Spinal cord (tissue), 10 donors: ENCODE results near the gene OGA. TPM values are rescaled to one million over a fixed set of nuclear protein-coding genes. Genes with fewer than 3 reads are reported as not detected.

ENCODE experiments used
- DNase-seq, 6 donors: peaks; one replicate each; pipeline versions ENCODE4 v3.0.0 to v3.0.0-alpha.2; 2013 to 2015; ENCODE audit warnings: low spot score in 6 of 6, low read depth in 4 of 6
- H3K27ac ChIP-seq: one replicate; pipeline ENCODE4 v1.5.1; 2013; ENCODE audit warnings: low read depth, low read length, control low read depth
- H3K27me3 ChIP-seq: one replicate; pipeline ENCODE4 v1.6.1; 2013; ENCODE audit warnings: low read length; ENCODE audit not compliant: control insufficient read depth, insufficient read depth
- H3K36me3 ChIP-seq: one replicate; pipeline ENCODE4 v1.6.1; 2013; ENCODE audit warnings: low read length; ENCODE audit not compliant: control insufficient read depth, insufficient read depth
- H3K4me1 ChIP-seq: one replicate; pipeline ENCODE4 v1.6.1; 2013; ENCODE audit warnings: low read length; ENCODE audit not compliant: control insufficient read depth, insufficient read depth
- H3K4me3 ChIP-seq: one replicate; pipeline ENCODE4 v1.5.1; 2013; ENCODE audit warnings: low read depth, low read length, control low read depth
- H3K9me3 ChIP-seq: one replicate; pipeline ENCODE4 v1.6.1; 2013; ENCODE audit warnings: low read length; ENCODE audit not compliant: control insufficient read depth, insufficient read depth
- WGBS: methylation state at CpG from one replicate; pipeline ENCODE4 v1.1.5; 2013; ENCODE audit warnings: missing lambda C conversion rate; ENCODE audit not compliant: insufficient coverage; 5-methylcytosine and 5-hydroxymethylcytosine counted together
- long read RNA-seq, 4 donors: transcript quantifications; one replicate each; lab custom pipeline, GENCODE V29; 2026
- polyA plus RNA-seq, 2 donors: library from polyadenylated mRNA; unstranded; fragments of 120-200 nt; gene quantifications; one replicate each; pipeline ENCODE4 v1.2.1, GENCODE V29; 2013; ENCODE audit not compliant: insufficient read length in 2 of 2
- total RNA-seq, 2 donors: library from RNA; depleted of rRNA in 1 of 2; stranded (reverse); fragments of 120-200 nt in 1 of 2; fragments of >200 nt in 1 of 2; gene quantifications; one replicate each; pipeline versions ENCODE4 v1.2.3 to v1.2.4, GENCODE V29; 2013 to 2014
- donor health status: healthy.

The OGA gene
- total RNA-seq (100 to 1,000 TPM; 173 to 267 TPM), polyA plus RNA-seq (100 to 1,000 TPM; 173 to 218 TPM)
- long read RNA-seq, donor 1, full-length matches to known transcripts, result 20 of 38 reads
- long read RNA-seq, donor 1, partial matches to known transcripts, result 18 of 38 reads
- long read RNA-seq, donor 1, other reads (novel, unspliced or antisense), result 0 of 38 reads
- long read RNA-seq, donor 2, full-length matches to known transcripts, result 3 of 3 reads
- long read RNA-seq, donor 2, partial matches to known transcripts, result 0 of 3 reads
- long read RNA-seq, donor 2, other reads (novel, unspliced or antisense), result 0 of 3 reads
- long read RNA-seq, donor 3, full-length matches to known transcripts, result 3 of 9 reads
- long read RNA-seq, donor 3, partial matches to known transcripts, result 6 of 9 reads
- long read RNA-seq, donor 3, other reads (novel, unspliced or antisense), result 0 of 9 reads
- long read RNA-seq, donor 4, full-length matches to known transcripts, result 10 of 29 reads
- long read RNA-seq, donor 4, partial matches to known transcripts, result 19 of 29 reads
- long read RNA-seq, donor 4, other reads (novel, unspliced or antisense), result 0 of 29 reads

DNA sequence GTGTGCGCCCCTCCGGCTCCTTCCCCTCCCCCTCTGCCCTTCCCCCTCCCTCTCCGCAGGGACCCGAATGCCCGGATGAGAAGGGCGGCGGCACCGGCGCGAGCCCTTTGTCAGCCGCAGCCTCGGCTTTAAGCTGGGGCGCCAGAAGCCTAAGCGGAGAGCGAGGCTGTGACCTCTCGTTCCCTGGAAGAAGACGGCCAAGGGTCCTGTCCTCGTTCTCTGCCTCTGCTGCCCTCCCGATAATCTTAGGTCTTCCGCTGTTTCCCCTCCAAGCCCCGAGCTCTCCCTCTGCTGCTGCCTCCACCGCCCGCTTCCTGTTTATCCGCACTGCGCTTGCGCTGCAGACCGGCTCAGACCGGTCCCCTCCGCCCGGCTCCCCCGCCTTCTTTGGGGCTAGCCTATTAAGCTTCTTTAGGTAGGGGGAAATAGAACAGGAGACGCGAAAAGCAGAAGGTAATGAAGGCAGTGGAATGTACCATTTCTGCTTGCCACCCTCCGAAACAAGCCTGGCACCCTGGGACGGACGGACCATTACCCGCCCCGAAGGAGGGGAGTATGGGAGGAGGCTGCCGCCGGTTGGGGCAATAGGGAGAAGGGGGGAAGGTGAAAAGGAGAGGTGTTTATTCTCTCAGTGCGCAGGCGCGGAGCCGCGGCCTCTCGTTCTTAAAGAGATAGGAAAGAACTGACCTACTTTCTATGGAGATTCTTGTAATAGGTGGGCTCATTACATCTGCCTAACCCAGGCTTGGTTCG, at the start of gene OGA:
OGA (minus strand) TSS at position 326 of the 753 bp plus-strand sequence. CDS start 422 bp downstream, outside the sequence.
- DNase-seq, result peak; percentile 95 to 100 (median 97)
- no peaks in the 10 kb centered on the region for H3K9me3 ChIP-seq
- WGBS, result 0% methylated on average over 40 of the region's 47 CpGs
- H3K27me3 ChIP-seq, result no peaks in the 10 kb centered on the region
- H3K36me3 ChIP-seq, result peaks cover under 1% of the 10 kb centered on the region
- H3K4me3 ChIP-seq, result peak within 1 kb of the TSS; percentile 93
- peak within 1 kb of the TSS; percentile 94 for H3K27ac ChIP-seq
- H3K4me1 ChIP-seq, result peaks cover 29% of the 10 kb centered on the region

- DNase-seq, result no peak
- H3K36me3 ChIP-seq, result no peaks in the 10 kb centered on the region
- H3K4me1 ChIP-seq, result no peaks in the 10 kb centered on the region
- no CpG with 5 or more reads among the region's 1 CpG for WGBS
- H3K27ac ChIP-seq, result no peak overlapping the region
- H3K9me3 ChIP-seq, result no peaks in the 10 kb centered on the region
- H3K27me3 ChIP-seq, result no peaks in the 10 kb centered on the region
- no peak overlapping the region for H3K4me3 ChIP-seq
These were observed 49.7 kb upstream of the OGA start for GRCh38 chr10:101867931-101868330.

DNA sequence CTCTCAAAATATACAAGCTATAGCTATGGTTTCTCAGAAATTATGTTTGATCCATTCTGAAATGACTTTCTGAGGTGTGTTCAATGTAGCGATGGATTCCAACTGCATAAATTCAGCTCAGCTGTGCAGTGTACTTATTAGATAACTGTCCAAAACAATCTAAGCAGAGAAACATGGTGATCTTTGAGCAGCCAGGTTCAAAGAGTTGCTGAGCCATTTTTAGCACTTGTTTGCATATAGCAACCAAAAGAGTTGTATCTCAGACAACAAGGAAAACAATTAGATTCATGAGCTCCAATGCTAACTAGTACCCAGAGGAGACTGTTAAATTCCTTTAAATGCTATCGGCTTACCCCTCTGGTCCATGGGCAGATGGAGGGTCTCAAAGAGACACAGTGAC, 41.3 kb upstream of the OGA start:
- no peaks in the 10 kb centered on the region for H3K36me3 ChIP-seq
- no peaks in the 10 kb centered on the region for H3K9me3 ChIP-seq

GRCh38 chr10:101858723-101859500, 40.7 kb upstream of the OGA start:
- 100% methylated on average over 1 of the region's 3 CpGs for WGBS
- DNase-seq, result no peak
- H3K9me3 ChIP-seq, result no peaks in the 10 kb centered on the region
- no peaks in the 10 kb centered on the region for H3K27me3 ChIP-seq
- H3K4me1 ChIP-seq, result no peaks in the 10 kb centered on the region
- no peaks in the 10 kb centered on the region for H3K36me3 ChIP-seq
- H3K4me3 ChIP-seq, result no peak overlapping the region
- H3K27ac ChIP-seq, result no peak overlapping the region

More for the DNA sequence above, 41.3 kb upstream of the OGA start:
- Histone ChIP-seq H3K4me3 (no peak overlapping the region), H3K27me3 (no peaks in the 10 kb centered on the region), H3K27ac (no peak overlapping the region), H3K4me1 (no peaks in the 10 kb centered on the region)
- no peak for DNase-seq
- no CpG with 5 or more reads among the region's 2 CpGs for WGBS

DNA sequence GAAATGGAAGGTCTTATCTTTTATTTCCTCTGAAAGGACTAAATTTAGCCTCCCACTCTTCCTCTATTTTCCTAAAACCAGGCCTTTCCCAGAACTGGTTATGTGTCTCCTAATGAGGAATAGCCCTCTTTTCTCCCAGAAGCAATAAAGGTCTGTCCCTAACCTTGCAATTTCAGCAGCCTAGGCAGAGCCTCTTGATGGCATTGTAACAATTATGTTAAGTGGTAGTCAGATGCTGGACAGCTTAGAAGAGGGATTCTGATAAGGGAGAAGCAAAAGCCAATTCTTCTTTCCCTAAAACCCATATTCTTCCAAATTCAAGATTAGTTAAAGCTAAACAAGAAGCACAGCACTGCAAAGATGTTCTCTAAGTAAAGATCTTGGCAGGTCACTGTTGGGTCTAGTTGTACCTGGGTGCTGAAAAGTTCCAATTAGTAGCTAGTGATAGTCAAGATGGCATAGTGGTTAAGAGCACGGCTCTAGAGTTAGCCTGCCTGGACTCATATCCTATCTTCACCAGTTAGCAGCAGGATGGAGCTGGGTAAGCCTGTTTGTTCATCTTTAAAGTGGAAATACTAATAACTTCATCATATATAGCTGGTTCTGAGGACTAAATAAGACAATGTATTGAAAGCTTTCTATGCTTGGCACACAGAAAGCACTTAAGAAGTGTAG, 39.7 kb upstream of the OGA start:
- Histone ChIP-seq H3K4me3 (no peak overlapping the region), H3K36me3 (no peaks in the 10 kb centered on the region), H3K9me3 (no peaks in the 10 kb centered on the region), H3K27ac (no peak overlapping the region), H3K4me1 (no peaks in the 10 kb centered on the region), H3K27me3 (no peaks in the 10 kb centered on the region)
- WGBS, result no CpG with 5 or more reads among the region's 1 CpG
- DNase-seq, result no peak

DNA sequence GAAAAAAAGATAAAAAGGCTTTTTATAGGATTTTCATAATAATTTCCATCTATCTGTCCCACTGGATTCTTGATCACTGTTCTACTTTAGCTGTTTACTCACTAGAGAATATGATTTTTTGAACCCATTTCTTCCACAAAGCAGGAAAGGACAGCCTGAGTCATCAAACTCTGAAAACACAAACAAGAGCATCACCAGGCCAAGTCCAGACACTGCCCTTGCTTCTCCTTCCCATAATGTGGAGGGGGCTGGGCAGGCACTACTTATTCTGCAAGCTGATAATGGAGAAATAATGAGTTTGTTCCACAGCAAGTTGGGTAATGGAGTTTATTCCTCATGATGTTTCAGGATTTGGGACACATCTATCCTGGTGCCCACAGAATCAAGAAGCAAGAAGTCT, 38.4 kb upstream of the OGA start:
- no peaks in the 10 kb centered on the region for H3K36me3 ChIP-seq
- peaks cover 7% of the 10 kb centered on the region for H3K4me1 ChIP-seq
- no peaks in the 10 kb centered on the region for H3K9me3 ChIP-seq
- H3K4me3 ChIP-seq, result no peak overlapping the region
- H3K27me3 ChIP-seq, result no peaks in the 10 kb centered on the region
- no peak overlapping the region for H3K27ac ChIP-seq
- DNase-seq, result no peak

DNA sequence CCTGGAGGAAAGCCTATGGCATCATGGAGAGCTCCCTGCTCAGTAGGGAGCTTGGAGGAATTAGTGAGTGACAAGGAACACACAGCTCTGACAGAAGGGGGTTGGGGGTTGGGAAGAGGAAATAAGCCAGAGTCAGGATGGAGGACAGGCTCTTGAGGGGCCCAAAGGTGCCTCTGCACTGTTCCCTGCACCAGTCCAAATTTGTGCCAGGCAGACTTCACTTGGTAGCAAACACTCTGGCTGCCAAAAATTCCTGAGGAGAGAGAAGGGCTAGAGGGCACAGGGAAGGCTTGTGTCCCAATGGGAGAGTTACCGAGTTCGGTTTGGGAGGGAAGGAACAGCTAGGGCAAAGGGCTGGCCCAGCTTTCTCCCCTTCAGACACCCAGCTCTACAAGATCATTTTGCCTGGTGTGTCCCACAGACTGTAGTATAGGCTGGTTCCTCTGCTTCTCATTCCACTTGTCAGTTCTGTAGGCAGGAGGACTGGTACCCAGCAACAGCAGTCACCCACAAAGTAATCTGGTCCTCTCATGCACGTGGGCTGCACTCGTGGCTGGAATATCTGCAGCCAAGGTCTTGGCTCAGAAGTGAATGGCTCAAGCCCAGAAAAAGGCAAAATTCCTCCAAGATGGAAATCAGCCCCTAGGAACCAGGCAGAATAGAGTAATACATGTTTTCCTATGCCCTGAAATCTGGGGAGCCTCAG, 33.3 kb upstream of the OGA start:
- 56% methylated on average over 2 of the region's 4 CpGs for WGBS
- Histone ChIP-seq H3K27ac (no peak overlapping the region), H3K9me3 (no peaks in the 10 kb centered on the region), H3K4me1 (peaks cover 20% of the 10 kb centered on the region), H3K36me3 (peaks cover 20% of the 10 kb centered on the region), H3K4me3 (no peak overlapping the region), H3K27me3 (no peaks in the 10 kb centered on the region)
- peak in 2 of 6 donors; percentile 24 to 54 for DNase-seq

- Histone ChIP-seq H3K27me3 (no peaks in the 10 kb centered on the region), H3K9me3 (no peaks in the 10 kb centered on the region), H3K4me3 (no peak overlapping the region), H3K36me3 (peaks cover 20% of the 10 kb centered on the region), H3K4me1 (peaks cover 20% of the 10 kb centered on the region), H3K27ac (no peak overlapping the region)
- WGBS, result 89% methylated on average over 2 of the region's 3 CpGs
- peak in 1 of 6 donors; percentile 70 for DNase-seq
These were observed 32.5 kb upstream of the OGA start for GRCh38 chr10:101850749-101851148.
